ENCODE data around the gene DST.

DNA sequence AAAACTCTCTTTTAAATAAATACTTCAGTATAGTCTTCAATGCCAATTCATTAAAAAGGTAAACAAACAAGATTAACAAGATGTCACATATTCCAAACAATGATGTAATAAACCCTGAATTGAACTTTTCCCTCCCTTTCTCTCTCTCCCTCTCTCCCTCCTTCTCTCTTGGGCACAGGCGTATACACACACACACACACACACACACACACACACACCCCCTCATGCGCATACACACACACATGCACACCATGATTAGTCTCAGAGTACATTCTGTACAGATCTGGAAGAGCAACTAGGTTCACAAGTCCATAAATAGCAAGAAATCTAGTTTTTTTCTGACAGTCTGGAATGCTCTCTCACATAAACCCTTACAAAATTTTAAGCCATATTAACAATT, 128.3 kb downstream of the DST start:
- no peak for TF ChIP-seq CTCF (conservative IDR thresholded peaks at IDR 0.05 in 1 of 2, IDR thresholded peaks at IDR 0.05 in 1 of 2; ENCODE audit: low read depth in 1 of 2, low read length in 2 of 2)
- no peak for TF ChIP-seq EZH2 (IDR thresholded peaks at IDR 0.05; ENCODE audit: low read length, missing control alignments)
